GM21576 (cell line): ENCODE data around the gene MTOR.
"Not testable (repeated sequence)": the region's sequence is repeated elsewhere in the genome, so short reads cannot be mapped to it uniquely, and the experiment has no call there.

Experiments used
- ATAC-seq: cut with Tn5 transposase; IDR thresholded peaks from one replicate; pipeline ENCODE4 v1.9.1; 2021; ENCODE audit warnings: mild to moderate bottlenecking, moderate library complexity; ENCODE audit not compliant: unreplicated experiment

MTOR gene

GRCh38 chr1:11067716-11068599 is 194.4 kb downstream of the MTOR start:
- no peak for ATAC-seq

GRCh38 chr1:11065796-11066195 is 196.6 kb downstream of the MTOR start:
- no peak for ATAC-seq

GRCh38 chr1:11064942-11065341 is 197.4 kb downstream of the MTOR start:
- no peak for ATAC-seq

GRCh38 chr1:11063937-11064537 is 198.3 kb downstream of the MTOR start:
- ATAC-seq, result not testable (repeated sequence)

GRCh38 chr1:11062965-11063401 is 199.4 kb downstream of the MTOR start:
- ATAC-seq, result no peak

- ATAC-seq, result no peak
Observed at GRCh38 chr1:11061652-11062365, 200.5 kb downstream of the MTOR start.

GRCh38 chr1:11059968-11060830 is 202.2 kb downstream of the MTOR start, which contains the start of gene SRM:
Gene SRM, minus strand, starts transcription at chr1:11060018. Its CDS starts 75 bp downstream, at chr1:11059943.
- ATAC-seq, result peak; percentile 82

- peak; percentile 28 for ATAC-seq
Observed at GRCh38 chr1:11059155-11059967, 203.0 kb downstream of the MTOR start.

- no peak for ATAC-seq
Observed at GRCh38 chr1:11058595-11059154, 203.7 kb downstream of the MTOR start.

- no peak for ATAC-seq
Observed at GRCh38 chr1:11058026-11058425, 204.3 kb downstream of the MTOR start.

GRCh38 chr1:11057477-11057876 is 204.9 kb downstream of the MTOR start:
- no peak for ATAC-seq
